Measurements from ENCODE around the gene MED13L. TPM values are rescaled to one million over a fixed set of nuclear protein-coding genes. Genes with fewer than 3 reads are reported as not detected.
A peak's percentile ranks its signal among the peaks of the same experiment; 100 is the strongest.

MED13L gene
- polyA plus RNA-seq, 1 of the 3 experiments (the other 2 are of a cell fraction), result 17.1 TPM

GRCh38 chr12:115934046-115934445, 343.4 kb downstream of the MED13L start:
- whole genome bisulfite sequencing (ENCODE audit: low lambda C conversion rate), result 57% methylated on average over 3 of the region's 3 CpGs
- ChIA-PET POLR2A (no interaction called here), CTCF (interaction anchor here (0.5 to 2.1 kb wide), 2 partner anchors 16 to 179 kb away, joined by 4 to 6 read pairs; no protein-coding TSS in a partner anchor)
- Histone ChIP-seq H3F3A (replicated peaks; ENCODE audit: insufficient read depth) (no peaks in the 10 kb centered on the region), H3K27me3 (ENCODE audit: insufficient read depth) (no peaks in the 10 kb centered on the region), H3K9me2 (no peaks in the 10 kb centered on the region), H3K27ac (ENCODE audit: low read depth in 2 of 2, low read length in 1 of 2) (no peak overlapping the region), H3K9me3 (0 out of 2 replicates have a peak, but pooled peaks cover 8% of the 10 kb centered on the region), H2AFZ (ENCODE audit: low read depth) (no peak overlapping the region), H3K79me2 (ENCODE audit: insufficient read depth) (no peaks in the 10 kb centered on the region), H3K4me3 (ENCODE audit: low read depth in 2 of 2, low read length in 1 of 2) (no peak overlapping the region), H3K4me2 (no peak overlapping the region), H3K36me3 (replicated peaks in 1 of 2; ENCODE audit: control insufficient read depth in 1 of 2, insufficient read depth in 2 of 2, low read length in 1 of 2) (no peaks in the 10 kb centered on the region), H4K20me1 (ENCODE audit: insufficient read depth) (no peaks in the 10 kb centered on the region), H3K9ac (no peak overlapping the region), H3K4me1 (ENCODE audit: control insufficient read depth in 1 of 2, insufficient read depth in 2 of 2, low read depth in 1 of 2, low read length in 1 of 2) (no peaks in the 10 kb centered on the region; a peak in 1 of 4 replicates)
- TF ChIP-seq GATA2 (CRISPR knock-in tag; IDR thresholded peaks at IDR 0.05) (no peak), RXRA (IDR thresholded peaks at IDR 0.05; ENCODE audit: borderline replicate concordance, low read depth) (no peak), FOXJ3 (CRISPR knock-in tag; IDR thresholded peaks at IDR 0.05) (no peak), USF1 (IDR thresholded peaks at IDR 0.05; ENCODE audit: borderline replicate concordance, low read depth) (no peak), MEF2A (IDR thresholded peaks at IDR 0.05; ENCODE audit: borderline replicate concordance, low read depth) (no peak)
- TF ChIP-seq, protein P1, sequence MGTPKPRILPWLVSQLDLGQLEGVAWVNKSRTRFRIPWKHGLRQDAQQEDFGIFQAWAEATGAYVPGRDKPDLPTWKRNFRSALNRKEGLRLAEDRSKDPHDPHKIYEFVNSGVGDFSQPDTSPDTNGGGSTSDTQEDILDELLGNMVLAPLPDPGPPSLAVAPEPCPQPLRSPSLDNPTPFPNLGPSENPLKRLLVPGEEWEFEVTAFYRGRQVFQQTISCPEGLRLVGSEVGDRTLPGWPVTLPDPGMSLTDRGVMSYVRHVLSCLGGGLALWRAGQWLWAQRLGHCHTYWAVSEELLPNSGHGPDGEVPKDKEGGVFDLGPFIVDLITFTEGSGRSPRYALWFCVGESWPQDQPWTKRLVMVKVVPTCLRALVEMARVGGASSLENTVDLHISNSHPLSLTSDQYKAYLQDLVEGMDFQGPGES (IDR thresholded peaks at IDR 0.05; ENCODE audit: low read depth, low read length), result no peak
- TF ChIP-seq, protein P2, sequence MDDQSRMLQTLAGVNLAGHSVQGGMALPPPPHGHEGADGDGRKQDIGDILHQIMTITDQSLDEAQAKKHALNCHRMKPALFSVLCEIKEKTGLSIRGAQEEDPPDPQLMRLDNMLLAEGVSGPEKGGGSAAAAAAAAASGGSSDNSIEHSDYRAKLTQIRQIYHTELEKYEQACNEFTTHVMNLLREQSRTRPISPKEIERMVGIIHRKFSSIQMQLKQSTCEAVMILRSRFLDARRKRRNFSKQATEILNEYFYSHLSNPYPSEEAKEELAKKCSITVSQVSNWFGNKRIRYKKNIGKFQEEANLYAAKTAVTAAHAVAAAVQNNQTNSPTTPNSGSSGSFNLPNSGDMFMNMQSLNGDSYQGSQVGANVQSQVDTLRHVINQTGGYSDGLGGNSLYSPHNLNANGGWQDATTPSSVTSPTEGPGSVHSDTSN (IDR thresholded peaks at IDR 0.05), result no peak
- no peak for DNase-seq

GRCh38 chr12:115932066-115932465, 345.4 kb downstream of the MED13L start:
- DNase-seq, result no peak
- H3F3A ChIP-seq (replicated peaks; ENCODE audit: insufficient read depth), result no peaks in the 10 kb centered on the region
- H2AFZ ChIP-seq (ENCODE audit: low read depth), result no peak overlapping the region
- H3K36me3 ChIP-seq (replicated peaks in 1 of 2; ENCODE audit: control insufficient read depth in 1 of 2, insufficient read depth in 2 of 2, low read length in 1 of 2), result no peaks in the 10 kb centered on the region
- ChIA-PET POLR2A (no interaction called here), CTCF (no interaction called here)
- H3K9me3 ChIP-seq, result no peaks in the 10 kb centered on the region
- no peak overlapping the region for H3K4me2 ChIP-seq
- WGBS (ENCODE audit: low lambda C conversion rate), result 50% methylated on average over 1 of the region's 1 CpG
- no peak overlapping the region for H3K4me3 ChIP-seq (ENCODE audit: low read depth in 2 of 2, low read length in 1 of 2)
- no peaks in the 10 kb centered on the region for H3K9me2 ChIP-seq
- no peak overlapping the region for H3K9ac ChIP-seq
- TF ChIP-seq EZH2phosphoT487 (IDR thresholded peaks at IDR 0.05; ENCODE audit: borderline replicate concordance, low read depth) (no peak), USF1 (IDR thresholded peaks at IDR 0.05; ENCODE audit: borderline replicate concordance, low read depth) (peak; percentile 29; the same call in 1 of the 2 replicates)
- H3K27me3 ChIP-seq (ENCODE audit: insufficient read depth), result no peaks in the 10 kb centered on the region
- no peaks in the 10 kb centered on the region for H3K79me2 ChIP-seq (ENCODE audit: insufficient read depth)
- H4K20me1 ChIP-seq (ENCODE audit: insufficient read depth), result no peaks in the 10 kb centered on the region
- H3K4me1 ChIP-seq (ENCODE audit: control insufficient read depth in 1 of 2, insufficient read depth in 2 of 2, low read depth in 1 of 2, low read length in 1 of 2), result no peaks in the 10 kb centered on the region; a peak in 1 of 4 replicates
- no peak overlapping the region for H3K27ac ChIP-seq (ENCODE audit: low read depth in 2 of 2, low read length in 1 of 2)

Data from SK-N-SH (cell line).